ENCODE measurements around the gene RARG. TPM values are rescaled to one million over a fixed set of nuclear protein-coding genes. Genes with fewer than 3 reads are reported as not detected.

The RARG gene
- polyA plus RNA-seq, 6 donors from 2014 or later: 0.78 to 2.2 (median 1.3) TPM; not detected in 2

GRCh38 chr12:53224897-53225634 is 6.9 kb downstream of the RARG start:
- no peak for ATAC-seq (ENCODE audit: low read depth in 2 of 2)
- H3K27me3 Mint-ChIP-seq: peaks cover 0 to 8% (median 0%) of the 10 kb centered on the region in 3 donors
- H3K36me3 Mint-ChIP-seq: no peaks in the 10 kb centered on the region
- H3K4me1 Mint-ChIP-seq: peaks cover 24 to 33% (median 28%) of the 10 kb centered on the region in 3 donors
- H3K4me3 Mint-ChIP-seq: peak overlapping the region in 2 of 8 donors; percentile 67 to 71
- H3K9me3 Mint-ChIP-seq: no peaks in the 10 kb centered on the region
- H3K27ac Mint-ChIP-seq: peak overlapping the region in 1 of 6 donors; percentile 66
- DNase-seq: no peak

- Mint-ChIP-seq H3K27me3 (peaks cover 0 to 8% (median 0%) of the 10 kb centered on the region in 3 donors), H3K4me3 (peak overlapping the region in 4 of 8 donors; percentile 35 to 67 (median 48)), H3K36me3 (no peaks in the 10 kb centered on the region), H3K4me1 (peaks cover 26 to 35% (median 27%) of the 10 kb centered on the region in 3 donors), H3K27ac (peak overlapping the region in 2 of 6 donors; percentile 17 to 66), H3K9me3 (no peaks in the 10 kb centered on the region)
- ATAC-seq (ENCODE audit: low read depth in 2 of 2) (no peak), DNase-seq (no peak)
Measured at GRCh38 chr12:53224061-53224896, 7.7 kb downstream of the RARG start.

GRCh38 chr12:53223389-53224060 is 8.5 kb downstream of the RARG start:
- DNase-seq (no peak), ATAC-seq (ENCODE audit: low read depth in 2 of 2) (no peak)
- peak overlapping the region in 5 of 8 donors; percentile 35 to 94 (median 57) for H3K4me3 Mint-ChIP-seq
- peaks cover 31 to 40% (median 32%) of the 10 kb centered on the region in 3 donors for H3K4me1 Mint-ChIP-seq
- no peaks in the 10 kb centered on the region for H3K9me3 Mint-ChIP-seq
- H3K36me3 Mint-ChIP-seq: no peaks in the 10 kb centered on the region
- H3K27me3 Mint-ChIP-seq: peaks cover 0 to 8% (median 0%) of the 10 kb centered on the region in 3 donors
- H3K27ac Mint-ChIP-seq: peak overlapping the region in 1 of 6 donors; percentile 17

- peak overlapping the region in 7 of 8 donors; percentile 54 to 94 (median 82) for H3K4me3 Mint-ChIP-seq
- peaks cover 38 to 47% (median 38%) of the 10 kb centered on the region in 3 donors for H3K4me1 Mint-ChIP-seq
- H3K27me3 Mint-ChIP-seq: peaks cover 0 to 8% (median 0%) of the 10 kb centered on the region in 3 donors
- no peaks in the 10 kb centered on the region for H3K36me3 Mint-ChIP-seq
- DNase-seq (no peak), ATAC-seq (ENCODE audit: low read depth in 2 of 2) (no peak)
- no peaks in the 10 kb centered on the region for H3K9me3 Mint-ChIP-seq
- H3K27ac Mint-ChIP-seq: peak overlapping the region in 1 of 6 donors; percentile 92
Measured at GRCh38 chr12:53222806-53223261, 9.2 kb downstream of the RARG start.

- peaks cover 41 to 53% (median 44%) of the 10 kb centered on the region in 3 donors for H3K4me1 Mint-ChIP-seq
- H3K36me3 Mint-ChIP-seq: no peaks in the 10 kb centered on the region
- no peak for DNase-seq
- peaks cover 0 to 8% (median 0%) of the 10 kb centered on the region in 3 donors for H3K27me3 Mint-ChIP-seq
- no peaks in the 10 kb centered on the region for H3K9me3 Mint-ChIP-seq
- peak overlapping the region; percentile 54 to 94 (median 84) for H3K4me3 Mint-ChIP-seq
- peak overlapping the region in 4 of 6 donors; percentile 14 to 92 (median 60) for H3K27ac Mint-ChIP-seq
- ATAC-seq (ENCODE audit: low read depth in 2 of 2): no peak
Measured at GRCh38 chr12:53222170-53222721, 9.8 kb downstream of the RARG start.

GRCh38 chr12:53221203-53222080 is 10.6 kb downstream of the RARG start:
- DNase-seq (peak; percentile 53), ATAC-seq (ENCODE audit: low read depth in 2 of 2) (peak; percentile 39 to 41)
- Mint-ChIP-seq H3K4me3 (peak overlapping the region; percentile 90 to 99 (median 96)), H3K27ac (peak overlapping the region; percentile 86 to 98 (median 94)), H3K9me3 (no peaks in the 10 kb centered on the region), H3K36me3 (no peaks in the 10 kb centered on the region), H3K4me1 (peaks cover 49 to 61% (median 52%) of the 10 kb centered on the region in 3 donors), H3K27me3 (peaks cover 0 to 8% (median 0%) of the 10 kb centered on the region in 3 donors)

- Mint-ChIP-seq H3K27ac (peak overlapping the region; percentile 86 to 98 (median 94)), H3K9me3 (no peaks in the 10 kb centered on the region), H3K4me3 (peak overlapping the region; percentile 90 to 99 (median 96)), H3K27me3 (peaks cover 0 to 8% (median 0%) of the 10 kb centered on the region in 3 donors), H3K36me3 (no peaks in the 10 kb centered on the region), H3K4me1 (peaks cover 56 to 68% (median 59%) of the 10 kb centered on the region in 3 donors)
- ATAC-seq (ENCODE audit: low read depth in 2 of 2) (peak; percentile 76 to 79), DNase-seq (peak; percentile 71)
Measured at GRCh38 chr12:53220694-53221202, 11.3 kb downstream of the RARG start.

- DNase-seq (peak; percentile 63), ATAC-seq (ENCODE audit: low read depth in 2 of 2) (peak; percentile 56 to 59)
- peaks cover 0 to 4% (median 0%) of the 10 kb centered on the region in 3 donors for H3K27me3 Mint-ChIP-seq
- no peaks in the 10 kb centered on the region for H3K9me3 Mint-ChIP-seq
- peak overlapping the region; percentile 56 to 98 (median 94) for H3K27ac Mint-ChIP-seq
- no peaks in the 10 kb centered on the region for H3K36me3 Mint-ChIP-seq
- H3K4me1 Mint-ChIP-seq: peaks cover 61 to 69% (median 64%) of the 10 kb centered on the region in 3 donors
- H3K4me3 Mint-ChIP-seq: peak overlapping the region; percentile 90 to 99 (median 96)
Measured at GRCh38 chr12:53219956-53220693, 11.9 kb downstream of the RARG start.

GRCh38 chr12:53219292-53219955 is 12.6 kb downstream of the RARG start:
- Mint-ChIP-seq H3K9me3 (no peaks in the 10 kb centered on the region), H3K27me3 (no peaks in the 10 kb centered on the region), H3K36me3 (no peaks in the 10 kb centered on the region), H3K4me3 (peak overlapping the region; percentile 86 to 98 (median 94)), H3K27ac (peak overlapping the region; percentile 40 to 94 (median 90)), H3K4me1 (peaks cover 65 to 74% (median 67%) of the 10 kb centered on the region in 3 donors)
- ATAC-seq (ENCODE audit: low read depth in 2 of 2): no peak
- DNase-seq: no peak

GRCh38 chr12:53218551-53219291 is 13.3 kb downstream of the RARG start:
- no peak for DNase-seq

More at GRCh38 chr12:53218551-53219291, 13.3 kb downstream of the RARG start:
- ATAC-seq (ENCODE audit: low read depth in 2 of 2): no peak
- Mint-ChIP-seq H3K27me3 (no peaks in the 10 kb centered on the region), H3K4me1 (peaks cover 66 to 75% (median 72%) of the 10 kb centered on the region in 3 donors), H3K4me3 (peak overlapping the region; percentile 86 to 98 (median 94)), H3K36me3 (no peaks in the 10 kb centered on the region), H3K9me3 (no peaks in the 10 kb centered on the region), H3K27ac (peak overlapping the region in 4 of 6 donors; percentile 22 to 92 (median 80))

Measured in naive B cell (primary cell).